ENCODE measurements around the gene CLEC4G. TPM values are rescaled to one million over a fixed set of nuclear protein-coding genes. Genes with fewer than 3 reads are reported as not detected.

Gene CLEC4G
- total and polyA plus RNA-seq, 9 of the 15 experiments (the other 6 are each of a cell fraction or from before 2014, with no cell fraction given): not detected

DNA sequence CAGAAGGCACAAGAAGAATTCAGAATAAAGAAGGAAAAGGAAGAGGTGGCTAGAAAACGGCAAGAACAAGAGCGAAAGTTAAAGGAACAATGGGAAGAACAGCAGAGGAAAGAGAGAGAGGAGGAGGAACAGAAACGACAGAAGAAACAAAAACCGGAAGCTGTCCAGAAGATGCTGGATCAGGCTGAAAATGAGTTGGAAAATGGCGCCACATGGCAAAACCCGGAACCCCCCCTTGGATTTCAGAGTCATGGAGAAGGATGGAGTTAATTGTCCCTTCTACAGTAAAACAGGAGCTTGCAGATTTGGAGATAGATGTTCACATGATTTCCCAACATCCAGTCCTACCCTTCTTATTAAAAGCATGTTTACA, 8.8 kb upstream of the CLEC4G start (continued):
- TF ChIP-seq, protein P1, sequence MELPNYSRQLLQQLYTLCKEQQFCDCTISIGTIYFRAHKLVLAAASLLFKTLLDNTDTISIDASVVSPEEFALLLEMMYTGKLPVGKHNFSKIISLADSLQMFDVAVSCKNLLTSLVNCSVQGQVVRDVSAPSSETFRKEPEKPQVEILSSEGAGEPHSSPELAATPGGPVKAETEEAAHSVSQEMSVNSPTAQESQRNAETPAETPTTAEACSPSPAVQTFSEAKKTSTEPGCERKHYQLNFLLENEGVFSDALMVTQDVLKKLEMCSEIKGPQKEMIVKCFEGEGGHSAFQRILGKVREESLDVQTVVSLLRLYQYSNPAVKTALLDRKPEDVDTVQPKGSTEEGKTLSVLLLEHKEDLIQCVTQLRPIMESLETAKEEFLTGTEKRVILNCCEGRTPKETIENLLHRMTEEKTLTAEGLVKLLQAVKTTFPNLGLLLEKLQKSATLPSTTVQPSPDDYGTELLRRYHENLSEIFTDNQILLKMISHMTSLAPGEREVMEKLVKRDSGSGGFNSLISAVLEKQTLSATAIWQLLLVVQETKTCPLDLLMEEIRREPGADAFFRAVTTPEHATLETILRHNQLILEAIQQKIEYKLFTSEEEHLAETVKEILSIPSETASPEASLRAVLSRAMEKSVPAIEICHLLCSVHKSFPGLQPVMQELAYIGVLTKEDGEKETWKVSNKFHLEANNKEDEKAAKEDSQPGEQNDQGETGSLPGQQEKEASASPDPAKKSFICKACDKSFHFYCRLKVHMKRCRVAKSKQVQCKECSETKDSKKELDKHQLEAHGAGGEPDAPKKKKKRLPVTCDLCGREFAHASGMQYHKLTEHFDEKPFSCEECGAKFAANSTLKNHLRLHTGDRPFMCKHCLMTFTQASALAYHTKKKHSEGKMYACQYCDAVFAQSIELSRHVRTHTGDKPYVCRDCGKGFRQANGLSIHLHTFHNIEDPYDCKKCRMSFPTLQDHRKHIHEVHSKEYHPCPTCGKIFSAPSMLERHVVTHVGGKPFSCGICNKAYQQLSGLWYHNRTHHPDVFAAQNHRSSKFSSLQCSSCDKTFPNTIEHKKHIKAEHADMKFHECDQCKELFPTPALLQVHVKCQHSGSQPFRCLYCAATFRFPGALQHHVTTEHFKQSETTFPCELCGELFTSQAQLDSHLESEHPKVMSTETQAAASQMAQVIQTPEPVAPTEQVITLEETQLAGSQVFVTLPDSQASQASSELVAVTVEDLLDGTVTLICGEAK (IDR thresholded peaks at IDR 0.05): 0 out of 2 replicates have a peak, but pooled peaks have one; percentile 20
- TF ChIP-seq, protein P1 (CRISPR knock-in tag; IDR thresholded peaks at IDR 0.05): no peak
